Globus pallidus (tissue), 1 donor: ENCODE measurements around the gene IFNL3.

Experiments used
- DNase-seq: peaks from one replicate; pipeline ENCODE4 v3.0.0-alpha.2; 2015; ENCODE audit warnings: low spot score

IFNL3 gene

DNA sequence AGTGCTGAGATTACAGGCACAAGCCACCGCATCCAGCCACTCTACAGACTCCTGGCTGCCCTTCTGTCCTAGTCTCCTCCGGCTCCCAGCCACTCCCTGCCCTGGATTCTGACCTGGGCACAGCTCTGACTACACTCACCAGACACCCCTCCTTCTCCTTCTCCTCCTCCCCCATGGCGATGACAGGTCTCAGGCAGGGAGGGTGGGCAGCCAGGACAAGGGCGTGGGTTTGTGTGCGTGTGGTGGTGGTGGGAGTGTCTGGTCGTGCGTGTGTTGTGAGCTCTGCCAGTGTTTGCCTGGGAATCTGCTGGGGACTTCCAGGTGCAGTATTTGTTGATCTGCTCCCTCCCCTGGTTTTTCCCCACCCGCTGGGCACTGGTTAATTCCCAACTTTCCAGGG is 51.0 kb downstream of the IFNL3 start:
- DNase-seq, result no peak
